GM04503 (cell line): Measurements from ENCODE around the gene CUZD1.
"Not testable (repeated sequence)": the region's sequence is repeated elsewhere in the genome, so short reads cannot be mapped to it uniquely, and the experiment has no call there.

Experiments used
- DNase-seq: peaks from one replicate; pipeline ENCODE4 v3.0.0-alpha.2; 2012; ENCODE audit warnings: low read depth

CUZD1 gene

GRCh38 chr10:122845783-122846332 lies at the start of gene CUZD1:
CUZD1 (minus strand) TSS chr10:122845857; CDS start chr10:122845843, 14 bp downstream.
- no peak for DNase-seq

GRCh38 chr10:122894261-122894944 lies 48.7 kb upstream of the CUZD1 start:
- no peak for DNase-seq

GRCh38 chr10:122884166-122884565 lies 38.5 kb upstream of the CUZD1 start:
- no peak for DNase-seq

GRCh38 chr10:122882766-122883165 lies 37.1 kb upstream of the CUZD1 start:
- no peak for DNase-seq

- peak; percentile 85 for DNase-seq
Measured at GRCh38 chr10:122879339-122880273, 33.9 kb upstream of the CUZD1 start, which contains the start of gene FAM24B. FAM24B (minus strand) TSS chr10:122879581; CDS start chr10:122850515, 29,066 bp downstream.

GRCh38 chr10:122878799-122879338 lies 33.2 kb upstream of the CUZD1 start:
- no peak for DNase-seq

- DNase-seq = no peak
Measured at GRCh38 chr10:122877264-122877663, 31.6 kb upstream of the CUZD1 start.

- DNase-seq = no peak
Measured at GRCh38 chr10:122876467-122876855, 30.8 kb upstream of the CUZD1 start.

- no peak for DNase-seq
Measured at GRCh38 chr10:122875843-122876466, 30.3 kb upstream of the CUZD1 start.

- not testable (repeated sequence) for DNase-seq
Measured at GRCh38 chr10:122871947-122872346, 26.3 kb upstream of the CUZD1 start.

GRCh38 chr10:122868768-122869167 lies 23.1 kb upstream of the CUZD1 start:
- not testable (repeated sequence) for DNase-seq

- DNase-seq = not testable (repeated sequence)
Measured at GRCh38 chr10:122866757-122867482, 21.3 kb upstream of the CUZD1 start.

- no peak for DNase-seq
Measured at GRCh38 chr10:122864901-122865300, 19.2 kb upstream of the CUZD1 start.

GRCh38 chr10:122864194-122864592 lies 18.5 kb upstream of the CUZD1 start:
- DNase-seq = no peak

- DNase-seq = no peak
Measured at GRCh38 chr10:122863216-122864193, 17.8 kb upstream of the CUZD1 start.

- no peak for DNase-seq
Measured at GRCh38 chr10:122861711-122862161, 16.1 kb upstream of the CUZD1 start.

- no peak for DNase-seq
Measured at GRCh38 chr10:122859527-122859926, 13.9 kb upstream of the CUZD1 start.

GRCh38 chr10:122858042-122858441 lies 12.4 kb upstream of the CUZD1 start:
- DNase-seq = not testable (repeated sequence)

- no peak for DNase-seq
Measured at GRCh38 chr10:122856902-122857301, 11.2 kb upstream of the CUZD1 start.

- DNase-seq = no peak
Measured at GRCh38 chr10:122855745-122856144, 10.1 kb upstream of the CUZD1 start.
